GM18867 (cell line): ENCODE measurements around the gene PPP2R5E.

Source experiments
- ATAC-seq: cut with Tn5 transposase; IDR thresholded peaks from one replicate; pipeline ENCODE4 v1.9.1; 2021; ENCODE audit warnings: mild to moderate bottlenecking, moderate library complexity; ENCODE audit not compliant: unreplicated experiment

The PPP2R5E gene

DNA sequence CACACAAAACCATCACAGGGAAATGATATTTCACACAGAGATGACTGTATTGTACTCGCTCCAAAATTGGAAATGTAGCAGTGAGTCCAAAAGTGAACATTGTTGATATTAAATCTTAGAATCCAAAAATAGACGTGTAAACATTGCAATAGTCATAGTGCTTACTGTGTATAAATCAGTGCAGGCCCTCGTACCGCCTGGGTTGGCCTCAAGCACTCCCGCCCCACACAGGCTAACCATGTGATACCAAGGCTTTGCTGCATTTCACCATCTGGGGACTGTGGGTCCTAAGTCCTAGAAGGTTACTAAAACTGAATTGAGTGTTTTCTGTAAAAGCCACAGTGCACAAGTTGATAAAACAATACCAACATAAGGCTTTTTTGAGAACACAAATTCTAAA is 107.3 kb downstream of the PPP2R5E start:
- ATAC-seq = no peak

DNA sequence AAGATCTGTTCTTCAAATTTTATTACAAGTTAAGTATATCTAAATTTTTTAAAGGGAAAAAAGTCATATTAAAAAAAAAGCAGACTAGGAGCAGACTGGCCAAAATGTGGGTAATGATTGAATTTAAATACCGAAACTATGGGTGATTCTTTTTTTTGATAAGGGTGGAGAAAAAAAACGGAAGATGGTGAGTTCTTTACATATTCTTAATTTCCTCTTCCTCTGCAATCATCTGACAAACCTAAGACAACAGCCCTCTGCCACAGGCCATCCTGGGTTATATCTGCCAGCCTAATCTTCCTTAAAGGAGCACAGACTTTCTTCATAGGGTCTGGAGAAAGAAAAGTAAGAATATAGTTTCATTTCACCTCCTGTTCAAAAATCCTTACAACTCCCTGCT is 108.0 kb downstream of the PPP2R5E start:
- ATAC-seq = no peak

DNA sequence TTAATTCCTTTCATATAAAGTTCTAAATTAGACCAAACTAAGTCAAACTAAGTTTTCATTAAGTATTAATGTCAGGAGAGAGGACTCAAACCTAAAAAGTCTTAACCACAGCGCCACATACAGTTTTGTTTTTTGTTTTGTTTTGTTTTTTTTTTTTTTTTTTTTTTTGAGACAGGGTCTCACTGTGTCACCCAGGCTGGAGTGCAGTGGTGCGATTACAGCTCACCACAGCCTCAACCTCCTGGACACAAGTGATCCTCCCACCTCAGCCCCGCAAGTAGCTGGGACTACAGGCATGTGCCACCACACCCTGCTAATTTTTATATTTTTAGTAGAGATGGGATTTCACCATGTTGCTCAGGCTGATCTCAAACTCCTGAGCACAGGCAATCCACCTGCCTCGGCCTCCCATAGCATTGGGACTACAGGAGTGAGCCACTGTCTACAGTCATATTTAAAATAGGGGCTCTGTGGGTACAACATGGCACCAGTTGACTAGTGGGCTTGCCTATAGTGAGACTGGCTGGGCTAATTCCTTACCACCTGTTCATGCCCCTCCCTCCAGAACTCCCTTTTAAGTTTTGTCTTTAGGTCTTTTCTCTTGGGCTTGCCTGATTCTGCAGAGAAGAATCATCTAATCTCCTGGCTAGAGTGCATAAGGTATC is 110.2 kb downstream of the PPP2R5E start:
- ATAC-seq = no peak

DNA sequence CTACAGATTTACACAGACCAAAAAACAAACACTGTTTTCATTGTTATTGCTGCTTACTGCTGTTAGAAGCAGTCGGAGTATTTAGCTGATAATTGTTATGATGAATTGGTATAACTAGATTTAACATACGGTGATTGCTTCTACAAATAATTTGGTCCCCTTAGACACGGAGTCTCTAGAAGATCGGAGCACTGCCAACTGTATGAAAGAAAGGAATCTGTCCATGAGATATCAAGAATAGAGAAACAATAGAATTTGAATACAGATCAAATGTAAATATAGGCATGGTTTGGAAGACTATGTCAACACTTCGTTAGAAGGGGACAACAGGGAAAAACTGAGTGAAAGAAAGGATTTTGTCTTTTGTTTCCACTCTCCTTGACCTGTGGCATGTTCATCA is 110.9 kb downstream of the PPP2R5E start:
- ATAC-seq = no peak

DNA sequence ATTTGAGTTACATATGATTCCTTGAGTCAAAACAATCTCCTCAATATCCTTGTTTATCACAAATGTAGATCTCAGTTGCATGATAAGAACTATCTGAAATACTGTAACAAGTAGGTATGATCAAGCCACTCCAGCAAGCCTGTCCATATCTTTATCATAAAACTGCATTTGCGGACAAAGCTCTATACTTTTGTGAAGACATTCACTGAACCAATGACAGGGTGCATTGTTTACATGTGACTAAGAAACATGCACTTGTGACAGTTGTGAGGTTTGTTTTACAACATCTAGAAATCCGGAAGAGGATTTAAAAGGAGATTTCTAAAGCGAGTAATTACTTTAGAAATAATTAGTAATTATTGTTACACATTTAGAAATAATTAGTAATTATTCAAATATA is 111.7 kb downstream of the PPP2R5E start:
- no peak for ATAC-seq

DNA sequence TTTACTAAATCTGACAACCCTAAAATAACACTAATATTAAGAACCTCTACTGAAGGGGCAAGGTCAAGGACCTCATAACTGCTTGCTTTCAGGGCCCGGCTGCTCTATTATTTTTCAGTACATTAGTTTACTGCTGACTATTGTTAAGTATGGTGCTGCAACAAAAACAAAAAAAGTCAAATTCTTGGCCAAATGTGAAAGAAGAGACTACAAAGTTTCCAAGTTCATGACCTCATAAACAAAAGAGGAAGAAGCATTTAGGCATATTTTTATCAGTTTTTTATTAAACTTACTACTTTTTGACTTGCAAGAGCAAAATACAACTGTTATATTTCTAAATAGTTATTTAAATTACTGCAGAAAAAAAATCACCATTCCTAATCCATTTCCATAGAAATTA is 114.7 kb downstream of the PPP2R5E start:
- no peak for ATAC-seq

DNA sequence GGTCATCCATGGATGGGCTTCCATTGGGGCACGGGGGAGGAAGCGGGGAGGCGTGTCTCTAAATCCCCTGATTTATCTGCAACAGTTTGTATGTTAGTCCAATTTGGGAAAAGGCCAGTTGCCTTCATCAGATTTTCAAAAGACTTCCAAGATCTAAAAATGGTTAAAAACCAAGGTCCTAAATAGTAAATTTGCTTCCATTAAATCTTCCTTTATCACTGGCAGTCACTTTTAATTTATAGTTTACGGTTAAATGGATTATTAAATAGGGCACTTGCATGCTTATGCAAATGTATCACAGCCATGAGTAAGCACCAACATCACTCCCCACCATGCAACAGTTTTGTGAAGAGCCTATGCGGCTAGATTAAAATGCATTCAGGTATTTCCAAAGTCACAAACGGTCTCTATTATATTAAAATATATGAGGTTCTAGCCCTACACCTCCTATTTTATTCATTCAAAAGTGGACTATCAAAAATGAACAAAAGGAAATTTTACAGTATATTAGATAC is 116.3 kb downstream of the PPP2R5E start:
- ATAC-seq = no peak

DNA sequence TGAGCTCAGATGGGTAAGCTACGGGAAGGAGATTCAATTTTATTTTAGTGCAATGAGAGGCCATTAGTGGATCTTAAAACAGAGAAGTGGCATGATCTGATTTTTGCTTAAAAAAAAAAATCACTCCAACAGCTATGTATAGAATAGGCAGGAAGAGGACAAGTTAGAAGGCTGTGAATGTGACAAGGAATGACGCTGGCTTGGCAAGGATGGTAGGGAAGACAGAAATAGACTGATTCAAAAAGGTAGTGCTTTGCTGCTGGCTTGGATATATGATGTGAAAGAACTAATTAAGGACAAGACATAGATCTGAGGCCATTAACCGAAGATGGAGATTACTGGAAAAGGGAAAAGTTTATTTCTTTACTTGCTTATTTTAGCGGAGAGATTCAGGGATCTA is 119.3 kb downstream of the PPP2R5E start:
- ATAC-seq = no peak

DNA sequence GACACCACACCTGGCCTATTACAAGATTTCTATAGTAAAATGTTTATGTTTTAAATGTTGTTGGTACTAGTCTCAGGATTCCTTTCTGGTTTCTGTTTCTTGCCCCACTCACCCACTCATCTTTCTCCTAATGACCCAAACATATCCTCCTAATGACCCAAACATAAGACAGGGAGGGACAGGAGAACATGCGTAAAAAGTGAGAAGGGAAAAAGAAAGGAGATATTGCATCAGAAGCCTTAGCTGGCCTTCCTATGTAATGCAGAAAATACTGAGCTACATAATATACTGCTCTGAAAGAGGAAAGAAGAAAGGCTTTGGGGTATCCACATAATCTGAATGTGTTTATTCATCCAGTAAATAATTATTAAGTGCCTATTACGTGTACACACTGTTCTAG is 119.8 kb downstream of the PPP2R5E start:
- no peak for ATAC-seq

DNA sequence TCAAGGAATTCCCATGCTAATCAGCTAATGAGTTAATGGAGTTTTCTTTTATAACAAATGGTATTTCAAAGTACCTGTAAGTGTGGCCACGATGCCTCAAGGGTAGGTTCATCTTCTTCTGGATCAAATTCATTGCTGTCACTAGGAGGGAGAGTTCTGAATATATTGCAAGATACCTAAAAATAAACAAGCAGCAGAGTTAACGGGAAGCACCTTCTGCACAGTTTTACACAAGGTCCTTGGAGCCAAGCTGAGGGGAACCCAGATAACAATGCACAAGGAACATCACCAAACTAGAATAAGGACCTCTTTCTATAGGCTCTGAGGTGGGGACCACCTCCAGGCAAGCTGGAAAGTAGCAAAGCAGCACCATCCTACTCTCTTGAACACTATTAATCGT is 121.3 kb downstream of the PPP2R5E start:
- ATAC-seq = no peak

DNA sequence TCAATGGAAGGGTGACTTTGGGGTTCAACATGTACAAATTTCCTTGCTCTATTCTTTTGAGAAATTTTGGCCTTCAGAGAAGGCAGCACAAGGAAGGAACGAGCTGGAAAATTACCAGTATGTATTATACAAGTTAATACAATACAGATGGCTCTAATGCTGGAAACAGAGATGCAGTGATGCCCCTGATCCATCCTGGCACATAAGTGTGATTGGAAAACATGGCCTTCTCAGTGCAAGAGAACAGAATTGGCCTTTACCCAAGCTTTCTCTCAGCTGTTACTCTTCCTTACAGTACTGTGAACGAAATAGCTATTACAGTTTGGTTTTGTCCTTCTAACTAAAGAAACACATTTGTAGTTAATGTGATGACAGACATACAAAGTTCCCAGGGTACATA is 122.0 kb downstream of the PPP2R5E start:
- no peak for ATAC-seq

DNA sequence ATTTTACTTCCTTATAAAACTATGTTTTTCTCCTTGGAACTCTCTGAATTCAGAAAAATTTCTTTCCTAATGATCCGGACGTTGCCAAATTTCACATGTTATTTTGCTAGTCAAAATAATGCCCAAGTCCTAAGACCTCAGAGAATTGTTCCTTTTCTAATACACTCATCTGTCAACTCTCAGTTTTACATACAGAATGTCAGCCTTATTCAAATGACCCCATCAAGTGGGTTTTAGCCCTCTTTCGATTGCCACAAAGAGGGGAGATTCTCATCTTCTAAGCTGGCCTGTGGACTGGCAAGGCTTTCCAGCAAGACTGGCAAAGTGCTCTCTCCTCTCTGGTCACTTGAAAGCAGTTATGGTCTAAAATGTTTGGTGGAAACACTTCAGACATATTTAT is 125.2 kb downstream of the PPP2R5E start:
- ATAC-seq = peak; percentile 60

DNA sequence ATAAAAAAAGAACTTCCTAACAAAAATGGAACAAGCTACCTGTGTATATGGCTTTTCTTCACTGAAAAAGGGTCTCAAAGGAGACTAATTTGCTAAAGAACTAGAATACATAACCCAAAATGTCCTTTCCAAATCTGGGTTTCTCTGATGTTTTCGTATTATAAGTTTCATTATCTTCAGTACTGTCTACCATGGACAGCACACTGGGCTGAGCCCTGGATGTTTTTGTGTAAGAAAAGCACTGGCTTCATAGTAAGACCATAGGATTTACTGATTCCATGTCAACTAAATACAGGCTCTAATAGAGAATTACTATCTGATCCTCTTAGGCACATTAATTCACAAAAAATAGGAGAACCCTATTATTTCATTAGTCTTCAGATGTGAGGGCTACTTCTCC is 130.2 kb downstream of the PPP2R5E start:
- no peak for ATAC-seq

DNA sequence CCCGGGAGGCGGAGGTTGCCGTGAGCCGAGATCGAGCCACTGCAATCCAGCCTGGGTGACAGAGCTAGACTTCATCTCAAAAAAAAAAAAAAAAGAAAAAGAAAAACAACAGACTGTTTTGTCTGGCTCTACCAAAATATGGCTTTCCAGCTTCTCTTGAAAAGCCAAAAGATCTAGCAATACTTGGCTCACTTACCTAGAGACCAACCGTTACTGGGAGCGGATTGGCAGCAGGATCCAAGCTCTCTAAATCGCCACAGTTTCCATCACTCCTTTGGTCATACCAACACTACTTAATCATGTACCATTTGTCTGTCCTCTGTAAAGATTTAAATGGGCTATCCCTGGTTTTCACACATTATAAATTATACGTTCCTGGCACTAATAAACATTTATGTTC is 136.8 kb downstream of the PPP2R5E start:
- ATAC-seq = no peak

DNA sequence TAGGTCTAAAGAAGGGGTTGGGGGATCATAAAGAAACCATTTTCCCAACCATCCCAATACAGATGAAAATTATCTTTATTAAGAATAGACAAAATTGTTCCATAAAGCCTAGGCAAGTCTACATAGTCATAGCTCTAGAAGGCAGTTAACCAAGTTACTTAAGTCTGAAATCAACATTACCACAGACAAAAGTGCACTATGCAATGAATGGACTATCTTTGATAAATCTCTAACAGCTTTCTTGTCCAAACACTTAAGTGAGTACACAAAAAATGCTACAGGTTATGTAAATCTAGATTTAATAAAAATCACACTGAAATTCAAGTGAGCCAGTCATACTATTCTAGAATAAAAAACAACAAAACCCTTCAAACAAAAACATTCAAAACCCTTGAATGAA is 137.5 kb downstream of the PPP2R5E start:
- no peak for ATAC-seq

DNA sequence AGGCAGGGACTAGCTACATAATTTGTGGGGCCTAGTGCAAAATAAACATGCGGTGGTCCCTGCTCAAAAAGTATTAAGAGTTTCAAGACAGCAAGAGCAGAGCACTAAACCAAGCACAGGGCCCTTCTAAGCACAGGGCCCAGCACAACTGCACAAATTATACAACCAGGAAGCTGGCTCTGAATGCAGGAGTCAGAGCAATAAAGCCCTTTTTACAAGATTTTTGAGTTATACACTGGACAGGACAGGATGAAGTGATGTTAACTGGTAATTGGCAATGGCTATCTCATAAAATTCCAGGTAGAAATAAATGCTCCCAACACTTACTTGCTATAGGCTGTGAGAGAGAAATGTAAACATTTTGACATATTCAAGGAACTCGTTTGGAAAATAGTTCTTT is 138.3 kb downstream of the PPP2R5E start:
- no peak for ATAC-seq

DNA sequence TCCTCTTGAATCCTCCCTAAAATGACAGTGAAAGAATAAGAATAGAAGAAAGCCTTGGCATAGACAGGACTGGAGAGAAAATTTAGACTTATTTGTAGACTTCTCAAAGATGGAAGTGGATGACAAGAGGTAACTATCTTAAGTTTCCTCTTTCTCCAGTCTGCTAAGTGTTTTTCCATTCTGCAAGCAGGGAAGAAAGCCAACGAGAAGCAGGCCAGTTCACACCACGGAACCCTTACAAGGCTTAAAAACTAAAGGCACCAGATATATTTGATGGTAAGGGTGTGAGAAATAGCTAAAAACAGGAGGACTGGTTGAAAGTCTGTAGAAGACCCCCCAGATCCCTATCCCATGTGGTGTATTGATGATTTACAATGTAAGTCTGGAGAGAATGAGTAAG is 141.5 kb downstream of the PPP2R5E start:
- no peak for ATAC-seq

DNA sequence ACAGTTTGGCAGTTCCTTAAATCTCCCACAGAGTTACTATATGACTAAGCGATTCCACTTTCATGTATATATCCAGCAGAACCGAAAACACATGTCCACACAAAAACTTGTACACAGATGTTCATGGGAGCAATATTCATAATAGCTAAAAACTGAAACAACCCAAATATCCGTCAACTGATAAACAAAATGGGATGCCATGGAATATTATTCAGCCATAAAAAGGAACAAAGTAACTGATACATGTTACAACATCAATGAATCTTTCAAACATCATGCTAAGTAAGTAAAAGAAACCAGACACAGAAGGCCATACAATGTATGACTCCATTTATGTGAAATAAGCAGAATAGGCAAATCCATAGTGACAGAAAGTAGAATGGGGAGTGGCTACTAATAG is 144.2 kb downstream of the PPP2R5E start:
- no peak for ATAC-seq

DNA sequence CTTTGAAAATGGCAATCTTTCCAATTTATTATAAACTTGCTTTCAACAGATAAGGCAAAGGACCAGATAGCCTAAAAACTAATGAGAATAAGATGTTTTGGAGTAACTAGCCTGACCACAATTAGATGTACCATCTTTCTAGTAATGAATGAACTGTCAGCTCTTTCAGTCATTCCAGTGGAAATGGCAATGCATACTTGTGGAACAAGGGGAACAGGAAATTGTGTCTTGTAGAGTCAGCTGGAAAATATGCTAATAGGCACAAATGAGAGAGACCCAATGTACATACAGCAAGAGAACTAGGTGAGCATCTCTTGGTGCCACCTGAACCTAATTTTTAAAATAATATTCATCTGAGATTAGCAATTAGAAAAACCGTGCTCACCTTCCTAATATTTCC is 148.3 kb downstream of the PPP2R5E start:
- ATAC-seq = no peak

DNA sequence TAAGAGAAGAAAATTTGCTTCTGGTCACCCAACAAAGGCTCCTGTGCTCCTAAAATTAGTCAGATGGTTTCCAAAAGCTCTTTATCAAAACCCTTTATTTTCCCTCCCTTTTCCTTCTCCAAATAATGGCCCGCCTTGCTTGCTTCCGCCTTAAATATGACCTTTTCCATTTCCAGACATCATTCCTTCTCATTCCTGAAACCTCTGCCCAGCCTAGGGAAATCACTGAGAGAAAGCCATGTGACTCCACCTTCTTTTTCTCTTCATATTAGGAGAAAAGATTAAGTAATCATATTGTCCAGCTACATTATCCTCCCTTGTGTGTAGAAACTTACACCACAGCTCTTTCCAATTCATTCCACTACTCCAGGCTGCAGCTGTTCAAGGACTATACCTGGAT is 148.7 kb downstream of the PPP2R5E start:
- ATAC-seq = no peak

DNA sequence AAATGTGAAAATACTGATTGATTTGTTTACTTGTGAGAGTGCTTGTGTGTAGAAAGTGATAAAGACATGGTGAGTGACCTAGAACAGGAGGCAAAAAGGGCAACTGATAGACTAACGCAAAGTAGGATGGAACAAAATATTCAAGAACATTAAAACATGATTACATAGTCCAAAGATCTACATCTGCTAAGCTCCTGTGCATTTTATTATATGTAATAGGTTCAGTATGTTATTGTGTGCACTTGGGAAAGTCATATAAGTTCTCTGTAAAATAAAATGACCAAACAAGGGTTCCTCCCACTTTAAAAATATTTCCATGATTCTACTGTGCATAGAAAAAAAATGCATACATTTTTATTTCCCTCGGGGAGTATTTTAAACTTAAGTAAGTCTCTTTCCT is 150.2 kb downstream of the PPP2R5E start:
- ATAC-seq = no peak

DNA sequence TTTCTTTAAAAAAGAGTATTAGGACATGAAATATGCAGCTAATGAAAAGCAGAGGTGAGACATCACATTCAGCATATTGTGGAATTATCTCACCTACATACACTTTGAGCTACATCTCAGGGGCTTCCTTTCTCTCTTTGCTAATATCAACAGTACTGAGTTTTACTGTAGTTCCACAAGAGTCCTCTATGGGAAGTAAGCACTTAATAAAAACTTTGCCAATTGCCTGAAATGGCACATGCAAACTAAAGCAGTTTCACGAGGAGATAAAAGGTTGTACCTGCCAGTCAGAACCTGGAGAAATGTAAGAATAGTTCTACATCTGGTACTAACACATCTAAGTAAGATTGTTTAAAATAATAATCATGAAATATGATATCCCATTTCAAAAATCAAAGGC is 150.9 kb downstream of the PPP2R5E start:
- ATAC-seq = no peak

DNA sequence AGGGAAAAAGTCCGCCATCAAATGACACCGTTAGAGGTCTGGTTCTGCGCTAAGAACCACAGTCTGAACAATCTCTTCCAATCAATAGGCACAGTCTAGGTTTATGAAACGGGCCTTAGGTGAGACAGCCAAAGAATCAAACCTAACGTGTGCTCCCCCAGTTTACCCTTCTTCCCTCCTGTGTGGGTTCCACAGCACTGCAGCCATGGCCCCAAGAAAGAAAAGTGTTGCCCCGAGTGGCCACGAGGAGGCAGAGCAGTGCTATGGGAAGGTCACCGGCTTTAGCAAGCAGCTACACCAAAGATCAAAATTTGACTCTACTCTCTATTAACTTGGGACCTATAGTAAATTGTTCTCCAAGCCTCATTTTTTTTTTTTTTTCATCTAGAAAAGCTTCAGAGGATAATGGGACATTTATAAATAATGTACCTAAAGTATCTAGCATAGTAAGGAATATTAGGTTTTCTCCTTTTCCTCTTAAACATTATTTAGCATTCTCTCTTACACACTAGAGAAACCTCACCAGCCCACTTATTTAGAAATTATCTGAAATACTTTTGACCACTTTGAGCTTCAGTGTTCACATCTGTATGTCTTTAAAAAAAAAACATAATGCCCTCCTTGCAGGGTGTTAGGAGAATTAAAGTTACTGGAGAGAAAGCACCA is 154.3 kb downstream of the PPP2R5E start:
- peak; percentile 78 for ATAC-seq
